Retinal pigment epithelial cell (primary cell): ENCODE results near the gene C3orf18.

Source experiments
- DNase-seq: peaks from one replicate; pipeline ENCODE4 v3.0.0-alpha.2; 2010; ENCODE audit warnings: low read depth
- H3K4me3 ChIP-seq: 2 replicates; pipeline ENCODE4 v1.5.1; 2011; ENCODE audit warnings: mild to moderate bottlenecking, low read length, control low read depth, moderate library complexity
- CTCF ChIP-seq: conservative IDR thresholded peaks from 2 replicates; pipeline ENCODE4 v1.5.1; 2011; ENCODE audit warnings: low read depth, low read length, control low read depth, inconsistent platforms

The C3orf18 gene

GRCh38 chr3:50530001-50530970 is 37.3 kb downstream of the C3orf18 start:
- no peak for TF ChIP-seq CTCF
- no peak overlapping the region for H3K4me3 ChIP-seq
- DNase-seq = no peak

DNA sequence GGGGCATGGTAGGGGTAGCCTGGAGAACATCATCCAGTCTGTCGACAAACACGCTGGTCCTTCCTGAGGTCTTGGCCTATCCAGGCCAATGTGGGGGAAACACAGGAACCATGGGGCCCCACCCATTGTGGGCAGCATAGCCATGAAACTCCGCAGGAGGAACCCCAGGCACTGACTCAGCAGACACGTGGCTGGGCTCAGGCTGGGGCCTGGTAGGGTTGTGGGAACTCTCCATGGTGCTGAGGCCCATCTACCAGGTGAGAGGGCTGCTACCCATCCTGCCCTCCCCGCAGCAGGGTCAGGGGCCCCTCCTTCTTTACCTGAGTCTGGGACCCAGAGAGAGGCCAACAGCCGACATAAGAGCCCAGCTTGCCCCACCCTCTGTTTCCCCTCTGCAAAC is 41.6 kb downstream of the C3orf18 start:
- no peak overlapping the region for H3K4me3 ChIP-seq
- DNase-seq = peak; percentile 13
- no peak for TF ChIP-seq CTCF

- TF ChIP-seq CTCF = no peak
- no peak for DNase-seq
- no peak overlapping the region for H3K4me3 ChIP-seq
Observed at GRCh38 chr3:50525191-50525910, 42.2 kb downstream of the C3orf18 start.

DNA sequence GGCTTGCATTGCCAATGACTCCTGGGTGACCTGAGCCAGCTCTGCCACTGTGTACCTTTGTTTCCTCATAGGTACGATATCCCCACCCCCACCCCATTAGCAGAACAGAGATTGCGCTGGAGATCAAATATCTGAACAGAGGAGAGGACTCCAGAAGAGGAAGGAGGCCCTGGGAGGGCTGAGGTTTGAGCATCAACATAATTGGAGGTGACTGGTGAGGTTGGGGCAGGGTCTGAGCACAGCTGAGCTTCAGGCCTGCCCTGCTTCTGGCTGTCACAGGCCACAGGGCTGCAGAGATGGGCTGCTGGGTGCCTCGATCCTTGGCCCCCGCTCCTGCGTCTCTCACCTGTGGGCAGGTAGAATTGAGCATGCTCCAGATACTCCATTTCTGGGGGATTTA is 42.8 kb downstream of the C3orf18 start:
- TF ChIP-seq CTCF = no peak
- DNase-seq = no peak
- H3K4me3 ChIP-seq = no peak overlapping the region

- no peak overlapping the region for H3K4me3 ChIP-seq
- DNase-seq = no peak
- no peak for TF ChIP-seq CTCF
Observed at GRCh38 chr3:50523279-50523811, 44.2 kb downstream of the C3orf18 start.

- H3K4me3 ChIP-seq = no peak overlapping the region
- TF ChIP-seq CTCF = no peak
- no peak for DNase-seq
Observed at GRCh38 chr3:50521572-50521971, 46.0 kb downstream of the C3orf18 start.
